Common myeloid progenitor, CD34-positive (primary cell): ENCODE results near the gene ACAD10.

Experiments
- CTCF ChIA-PET: fragments of 350-600 bp; sonication (Branson Sonifier 250); formaldehyde crosslinking; loops from one replicate; lab custom pipeline; 2021; ENCODE audit warnings: antibody characterized with exemption; lab: Charles Lee
- POLR2A ChIA-PET: fragments of 350-600 bp; sonication (Branson Sonifier 250); formaldehyde crosslinking; loops from one replicate; lab custom pipeline; 2021; ENCODE audit warnings: antibody characterized with exemption; lab: Charles Lee
- DNase-seq, 3 donors: peaks; one replicate each; pipeline versions ENCODE4 v3.0.0 to v3.0.0-alpha.2; 2013
- H3K27ac ChIP-seq, 2 experiments: 1 replicate in 1 of 2; 2 replicates in 1 of 2; pipeline ENCODE4 v1.7.0; 2013; ENCODE audit warnings: inconsistent platforms in 2 of 2, low read length in 2 of 2, mild to moderate bottlenecking in 2 of 2, low read depth in 1 of 2, moderate library complexity in 1 of 2; ENCODE audit not compliant: severe bottlenecking in 2 of 2, insufficient read depth in 1 of 2, poor library complexity in 1 of 2
- H3K27me3 ChIP-seq, 5 experiments: replicated peaks in 2 of 5; 1 replicate in 3 of 5; 2 replicates in 2 of 5; pipeline versions ENCODE4 v1.6.1 to v1.7.0; 2013; ENCODE audit warnings: low read length in 4 of 5, mild to moderate bottlenecking in 2 of 5, moderate library complexity in 2 of 5, inconsistent platforms in 1 of 5; ENCODE audit not compliant: insufficient read depth in 5 of 5, control insufficient read depth in 4 of 5
- H3K36me3 ChIP-seq, 4 experiments: 1 replicate in 2 of 4; 2 replicates in 2 of 4; pipeline versions ENCODE4 v1.6.1 to v1.7.0; 2013; ENCODE audit warnings: low read length in 3 of 4, control low read depth in 1 of 4, mild to moderate bottlenecking in 1 of 4; ENCODE audit not compliant: control insufficient read depth in 4 of 4, insufficient read depth in 4 of 4
- H3K4me1 ChIP-seq, 4 experiments: 1 replicate in 3 of 4; 2 replicates in 1 of 4; pipeline versions ENCODE4 v1.6.1 to v1.7.1; 2013; ENCODE audit warnings: low read length in 3 of 4, mild to moderate bottlenecking in 3 of 4, control low read depth in 1 of 4, inconsistent platforms in 1 of 4, moderate library complexity in 1 of 4; ENCODE audit not compliant: control insufficient read depth in 4 of 4, insufficient read depth in 4 of 4; ENCODE audit errors: control extremely low read depth in 1 of 4
- H3K4me3 ChIP-seq, 7 experiments: 1 replicate in 4 of 7; 2 replicates in 3 of 7; pipeline versions ENCODE4 v1.5.1 to v1.7.0; 2013; ENCODE audit warnings: mild to moderate bottlenecking in 7 of 7, low read length in 6 of 7, moderate library complexity in 6 of 7, inconsistent platforms in 2 of 7, low read depth in 2 of 7, control low read depth in 1 of 7; ENCODE audit not compliant: insufficient read depth in 4 of 7, control insufficient read depth in 1 of 7; ENCODE audit errors: extremely low read depth in 1 of 7
- H3K9me3 ChIP-seq, 5 experiments: 1 replicate in 4 of 5; 2 replicates in 1 of 5; pipeline versions ENCODE4 v1.6.1 to v1.7.1; 2013; ENCODE audit warnings: low read length in 4 of 5, mild to moderate bottlenecking in 2 of 5, inconsistent platforms in 1 of 5, low read depth in 1 of 5, moderate library complexity in 1 of 5; ENCODE audit not compliant: control insufficient read depth in 4 of 5, insufficient read depth in 2 of 5; ENCODE audit errors: control extremely low read depth in 1 of 5
- WGBS: methylation state at CpG from one replicate; pipeline ENCODE4 v1.1.5; 2013; ENCODE audit not compliant: insufficient coverage; 5-methylcytosine and 5-hydroxymethylcytosine counted together

ACAD10 gene

GRCh38 chr12:111686574-111687105, 787 bp downstream of the ACAD10 start:
- DNase-seq = peak in 2 of 3 donors; percentile 26 to 50
- H3K27me3 ChIP-seq = no peaks in the 10 kb centered on the region
- POLR2A ChIA-PET = interaction anchor here (0.6 to 1.2 kb wide), 3 partner anchors 30 to 145 kb away, joined by 3 to 6 read pairs (median 3); no protein-coding TSS in a partner anchor
- 25% methylated on average over 9 of the region's 15 CpGs for WGBS
- H3K4me3 ChIP-seq = peak overlapping the region; percentile 80 to 99 (median 92)
- H3K4me1 ChIP-seq = peaks cover 7 to 28% (median 22%) of the 10 kb centered on the region in 4 experiments
- CTCF ChIA-PET = interaction anchor here (1.5 kb wide), 1 partner anchor 25 kb away, joined by 4 read pairs; no protein-coding TSS in a partner anchor
- peaks cover 0 to 16% (median 9%) of the 10 kb centered on the region in 4 experiments for H3K36me3 ChIP-seq
- peak overlapping the region; percentile 90 to 96 for H3K27ac ChIP-seq
- no peaks in the 10 kb centered on the region for H3K9me3 ChIP-seq

- ChIA-PET CTCF (interaction anchor here (1.0 to 1.6 kb wide), 3 partner anchors 26 to 126 kb away, joined by 3 to 5 read pairs (median 4); no protein-coding TSS in a partner anchor), POLR2A (interaction anchor here (0.6 kb wide), 1 partner anchor 110 kb away, joined by 3 read pairs; no protein-coding TSS in a partner anchor)
- no CpG with 5 or more reads among the region's 2 CpGs for WGBS
- DNase-seq = peak in 2 of 3 donors; percentile 56 to 57
- no peak overlapping the region for H3K27ac ChIP-seq
- no peaks in the 10 kb centered on the region for H3K27me3 ChIP-seq
- no peaks in the 10 kb centered on the region for H3K9me3 ChIP-seq
- H3K4me3 ChIP-seq = peak overlapping the region in 2 of 7 experiments; percentile 84 to 97
- H3K4me1 ChIP-seq = peaks cover 7 to 28% (median 22%) of the 10 kb centered on the region in 4 experiments
- peaks cover 0 to 11% (median 8%) of the 10 kb centered on the region in 4 experiments for H3K36me3 ChIP-seq
Observed at GRCh38 chr12:111687255-111687654, 1.4 kb downstream of the ACAD10 start.

GRCh38 chr12:111687952-111688351, 2.1 kb downstream of the ACAD10 start:
- no peak for DNase-seq
- Histone ChIP-seq H3K9me3 (no peaks in the 10 kb centered on the region), H3K4me3 (no peak overlapping the region), H3K27me3 (no peaks in the 10 kb centered on the region), H3K27ac (no peak overlapping the region), H3K4me1 (peaks cover 7 to 28% (median 22%) of the 10 kb centered on the region in 4 experiments), H3K36me3 (peaks cover 4 to 10% (median 7%) of the 10 kb centered on the region in 4 experiments)
- POLR2A ChIA-PET = no interaction called here
- CTCF ChIA-PET = interaction anchor here (1.0 to 1.6 kb wide), 2 partner anchors 86 to 125 kb away, joined by 3 to 5 read pairs; no protein-coding TSS in a partner anchor
- WGBS = 97% methylated on average over 3 of the region's 10 CpGs

- no peaks in the 10 kb centered on the region for H3K9me3 ChIP-seq
- POLR2A ChIA-PET = no interaction called here
- peaks cover 4 to 9% (median 9%) of the 10 kb centered on the region in 4 experiments for H3K4me1 ChIP-seq
- CTCF ChIA-PET = interaction anchor here (1.8 kb wide), 1 partner anchor 118 kb away, joined by 4 read pairs; no protein-coding TSS in a partner anchor
- H3K27me3 ChIP-seq = no peaks in the 10 kb centered on the region
- no peak overlapping the region for H3K27ac ChIP-seq
- H3K4me3 ChIP-seq = no peak overlapping the region
- 100% methylated on average over 3 of the region's 3 CpGs for WGBS
- no peak for DNase-seq
- peaks cover 12 to 35% (median 20%) of the 10 kb centered on the region in 4 experiments for H3K36me3 ChIP-seq
Observed at GRCh38 chr12:111691262-111691661, 5.4 kb downstream of the ACAD10 start.

GRCh38 chr12:111692575-111693210, 6.8 kb downstream of the ACAD10 start:
- Histone ChIP-seq H3K27me3 (no peaks in the 10 kb centered on the region), H3K4me3 (no peak overlapping the region), H3K36me3 (peaks cover 12 to 36% (median 20%) of the 10 kb centered on the region in 4 experiments), H3K9me3 (no peaks in the 10 kb centered on the region), H3K27ac (no peak overlapping the region), H3K4me1 (no peaks in the 10 kb centered on the region)
- 95% methylated on average over 13 of the region's 15 CpGs for WGBS
- POLR2A ChIA-PET = interaction anchor here (0.6 kb wide), 1 partner anchor 126 kb away, joined by 3 read pairs; no protein-coding TSS in a partner anchor
- CTCF ChIA-PET = interaction anchor here (0.6 to 1.8 kb wide), 8 partner anchors 20 to 120 kb away, joined by 3 to 5 read pairs (median 3); no protein-coding TSS in a partner anchor
- DNase-seq = peak in 2 of 3 donors; percentile 28 to 29

GRCh38 chr12:111693818-111694217, 8.0 kb downstream of the ACAD10 start:
- peaks cover 12 to 47% (median 22%) of the 10 kb centered on the region in 4 experiments for H3K36me3 ChIP-seq
- CTCF ChIA-PET = interaction anchor here (1.5 kb wide), 1 partner anchor 23 kb away, joined by 4 read pairs; no protein-coding TSS in a partner anchor

More at GRCh38 chr12:111693818-111694217, 8.0 kb downstream of the ACAD10 start:
- Histone ChIP-seq H3K4me1 (no peaks in the 10 kb centered on the region), H3K9me3 (no peaks in the 10 kb centered on the region), H3K4me3 (no peak overlapping the region), H3K27me3 (no peaks in the 10 kb centered on the region), H3K27ac (no peak overlapping the region)
- POLR2A ChIA-PET = no interaction called here
- DNase-seq = no peak
- 93% methylated on average over 5 of the region's 5 CpGs for WGBS
